GM21360 (cell line): Measurements from ENCODE around the gene TBATA.

Experiments used
- ATAC-seq: cut with Tn5 transposase; IDR thresholded peaks from one replicate; pipeline ENCODE4 v1.9.1; 2021; ENCODE audit warnings: mild to moderate bottlenecking, moderate library complexity; ENCODE audit not compliant: unreplicated experiment

The TBATA gene

GRCh38 chr10:70763567-70763966 lies 21.6 kb downstream of the TBATA start:
- ATAC-seq = no peak

GRCh38 chr10:70762441-70763175 lies 22.6 kb downstream of the TBATA start:
- ATAC-seq = no peak

DNA sequence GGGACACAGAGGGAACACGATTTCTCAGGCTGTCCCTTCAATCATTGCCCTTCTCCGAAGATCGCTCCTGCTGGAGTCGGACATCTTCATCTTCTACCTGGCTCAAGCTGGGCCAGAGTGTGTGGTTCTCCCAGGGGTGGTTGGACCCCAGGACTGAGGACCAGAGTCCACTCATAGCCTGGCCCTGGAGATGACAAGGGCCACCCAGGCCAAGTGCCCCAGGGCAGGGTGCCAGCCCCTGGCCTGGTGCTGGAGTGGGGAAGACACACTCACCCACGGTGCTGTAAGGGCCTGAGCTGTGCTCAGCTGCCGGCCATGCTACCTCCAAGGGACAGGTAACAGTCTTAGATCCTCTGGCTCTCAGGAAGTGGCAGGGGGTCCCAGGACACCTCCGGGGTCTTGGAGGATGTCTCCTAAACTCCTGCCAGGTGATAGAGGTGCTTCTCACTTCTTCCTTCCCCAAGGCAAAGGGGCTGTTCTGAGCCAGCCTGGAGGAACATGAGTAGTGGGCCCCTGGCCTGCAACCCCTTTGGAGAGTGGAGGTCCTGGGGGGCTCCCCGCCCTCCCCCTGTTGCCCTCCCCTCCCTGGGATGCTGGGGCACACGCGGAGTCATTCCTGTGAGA lies 23.3 kb downstream of the TBATA start:
- ATAC-seq = no peak

- ATAC-seq = no peak
Observed at GRCh38 chr10:70761031-70761601, 24.1 kb downstream of the TBATA start.

- no peak for ATAC-seq
Observed at GRCh38 chr10:70760271-70760787, 24.8 kb downstream of the TBATA start.

- no peak for ATAC-seq
Observed at GRCh38 chr10:70759781-70760180, 25.4 kb downstream of the TBATA start.

DNA sequence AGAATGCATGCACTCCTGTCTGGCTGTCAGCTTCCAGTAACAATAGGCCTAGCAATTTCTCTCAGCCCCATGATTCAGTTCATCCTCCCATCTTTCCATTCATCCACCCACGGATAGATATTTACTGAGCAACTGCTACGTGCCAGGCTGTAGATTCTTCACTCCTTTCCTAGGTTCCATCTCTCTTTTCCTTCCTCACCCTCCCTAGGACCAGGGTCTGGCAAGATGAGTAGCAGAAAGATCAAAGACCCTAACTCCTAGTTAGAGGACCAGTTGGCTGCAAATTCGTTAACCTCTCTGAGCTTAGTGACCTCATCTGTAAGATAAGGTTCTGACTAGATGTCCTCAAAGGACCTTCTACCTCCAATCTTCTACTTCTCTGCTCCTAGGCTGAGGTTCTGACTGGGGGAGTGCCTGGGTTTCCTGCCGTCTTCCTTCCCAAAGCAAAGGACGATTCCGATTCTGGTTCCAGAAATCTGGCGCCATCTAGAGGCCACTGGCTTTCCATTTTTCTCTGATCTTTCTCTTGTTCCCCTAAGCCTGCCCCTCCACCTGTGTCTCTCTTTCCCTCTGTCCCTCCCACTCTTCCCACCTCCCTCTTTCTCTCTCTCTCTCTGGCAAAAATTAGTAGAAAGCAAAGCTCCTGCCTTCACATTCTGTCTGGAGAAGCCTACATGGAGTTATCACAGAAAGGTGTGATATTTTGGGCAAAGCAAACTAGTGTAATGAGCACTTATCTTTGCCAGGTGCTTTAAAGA lies 26.2 kb downstream of the TBATA start:
- ATAC-seq = no peak

GRCh38 chr10:70757856-70758255 lies 27.3 kb downstream of the TBATA start:
- no peak for ATAC-seq

DNA sequence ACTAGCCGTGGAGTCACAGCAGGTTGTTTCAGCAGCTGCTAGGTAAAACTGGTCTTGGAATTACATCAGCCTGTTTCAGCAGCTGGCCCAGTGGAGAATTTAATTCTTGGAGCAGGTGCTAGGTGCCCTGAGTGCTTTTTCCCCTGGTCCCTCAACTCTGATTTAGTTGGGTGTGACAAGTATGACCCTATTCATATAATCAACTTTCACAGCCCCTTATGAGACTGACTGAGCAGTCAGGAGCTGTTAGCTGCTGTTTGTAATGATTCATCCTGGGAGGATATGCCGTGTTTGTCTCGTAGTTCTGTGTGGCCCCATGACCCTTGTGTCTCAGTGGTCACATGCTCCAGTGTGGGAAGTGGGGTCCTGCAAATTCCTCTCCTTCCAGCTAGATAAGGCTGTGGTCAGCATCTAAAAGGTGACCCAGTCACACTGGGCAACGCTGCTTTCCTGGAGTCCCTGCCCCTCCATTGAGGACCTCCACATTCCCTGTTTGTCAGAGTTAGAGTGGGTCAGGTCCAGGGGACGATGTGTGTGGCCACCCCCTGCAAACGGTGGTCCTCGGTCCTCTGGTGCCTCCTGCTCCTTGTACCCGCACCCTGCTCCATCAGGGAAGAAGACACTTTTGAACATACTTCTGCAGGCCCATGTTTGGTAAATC lies 28.3 kb downstream of the TBATA start:
- no peak for ATAC-seq

DNA sequence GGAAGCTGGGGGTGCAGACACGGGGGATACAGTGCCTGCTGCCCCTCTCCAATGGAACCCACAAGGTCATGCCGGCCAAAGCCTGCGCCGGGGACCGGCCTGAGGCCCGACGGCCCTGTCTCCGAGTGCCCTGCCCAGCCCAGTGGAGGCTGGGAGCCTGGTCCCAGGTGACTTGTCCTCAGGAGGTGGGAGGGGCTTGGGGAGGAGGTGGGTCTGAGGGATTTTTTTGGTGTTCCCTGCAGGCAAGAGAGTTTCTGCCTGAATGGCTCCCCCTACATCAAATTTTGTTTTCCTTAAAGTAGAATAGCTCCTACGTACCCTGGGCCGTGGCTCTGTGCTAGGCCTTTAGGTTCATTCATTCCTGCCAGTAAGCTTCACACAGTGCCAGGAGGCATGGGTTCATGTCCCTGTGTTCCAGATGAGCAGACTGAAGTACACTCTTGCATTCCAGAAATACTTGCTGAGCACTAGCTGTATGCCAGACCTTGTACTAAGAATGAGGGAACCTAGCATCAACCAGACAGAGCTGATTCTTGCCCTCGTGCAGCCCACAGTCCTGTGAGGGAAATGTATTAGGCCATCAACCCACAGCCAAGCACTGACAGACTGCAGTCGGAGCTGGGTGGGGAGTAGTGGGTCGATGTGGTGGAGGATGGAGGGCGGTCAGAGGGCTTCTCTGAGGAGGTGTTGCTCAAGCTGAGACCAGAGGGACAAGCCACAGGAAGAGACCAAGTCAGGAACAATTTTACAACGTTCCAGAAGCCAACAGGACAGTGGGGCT lies 31.1 kb downstream of the TBATA start:
- no peak for ATAC-seq

DNA sequence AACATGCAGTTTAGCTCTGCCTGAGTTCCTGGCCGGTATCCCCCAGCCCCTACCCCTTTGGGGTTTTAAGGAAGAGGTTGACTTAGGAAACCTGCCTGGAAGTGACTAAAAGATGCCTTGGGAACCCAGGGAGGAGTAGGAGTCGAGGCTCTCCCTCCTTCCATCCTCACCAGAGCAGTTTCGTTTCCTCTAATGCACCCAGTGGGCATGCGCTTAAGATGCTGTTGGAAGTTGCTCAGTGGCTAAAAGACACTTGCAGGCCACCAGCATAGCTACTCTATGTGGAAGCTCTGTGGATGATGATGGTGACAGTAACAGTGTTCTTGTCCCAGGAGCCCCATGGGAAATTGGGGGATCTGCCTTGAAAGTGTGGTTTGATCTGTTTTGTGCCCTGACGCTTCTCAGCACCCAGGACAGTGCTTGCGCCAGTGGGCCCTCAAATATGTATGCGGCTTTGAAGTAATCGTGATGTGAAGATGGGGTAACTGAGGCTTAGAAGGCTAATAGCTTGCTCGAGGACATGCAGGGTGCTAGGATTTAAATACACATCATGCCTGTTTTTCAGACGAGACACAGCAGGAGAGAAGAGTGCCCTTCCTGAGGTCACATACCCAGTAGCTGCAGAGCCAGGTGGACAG lies 32.0 kb downstream of the TBATA start:
- ATAC-seq = no peak

DNA sequence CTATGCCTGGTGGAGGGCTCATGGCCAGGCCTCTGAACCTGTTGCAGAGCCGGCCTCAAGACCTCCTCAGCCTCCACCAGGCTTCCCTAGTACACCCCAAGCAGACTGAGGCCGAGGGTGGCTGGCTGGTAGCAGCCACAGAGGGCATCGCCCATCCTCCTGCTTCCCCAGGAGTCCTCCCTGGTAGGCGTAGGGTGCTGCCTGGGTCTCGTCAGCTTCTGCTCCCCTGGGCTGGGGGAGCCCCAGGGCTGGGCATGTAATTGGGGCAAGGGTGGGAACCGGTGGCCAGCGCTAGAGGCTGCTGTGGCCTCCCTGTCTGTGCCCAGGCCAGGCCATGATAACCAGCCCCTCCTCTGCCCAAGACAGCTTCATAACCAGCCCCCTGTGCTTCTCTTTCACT lies 32.6 kb downstream of the TBATA start:
- no peak for ATAC-seq

DNA sequence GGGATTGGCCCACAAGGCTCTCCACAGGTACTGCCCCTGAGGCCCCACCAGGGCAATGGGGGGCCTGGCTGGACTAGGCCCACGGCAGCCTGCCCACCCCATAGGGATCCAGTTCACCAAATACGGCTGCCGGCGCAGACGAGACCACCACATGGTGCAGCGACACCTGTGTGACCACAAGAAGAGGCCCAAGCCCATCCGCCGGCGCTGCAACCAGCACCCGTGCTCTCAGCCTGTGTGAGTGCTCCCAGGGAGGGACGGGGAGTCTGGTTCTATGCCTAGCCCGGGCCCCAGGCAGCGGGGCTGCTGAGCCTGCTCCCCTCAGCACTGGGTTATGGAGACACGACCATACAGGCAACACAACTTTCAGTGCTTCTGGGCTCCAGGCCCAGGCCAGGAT lies 33.2 kb downstream of the TBATA start:
- ATAC-seq = no peak

GRCh38 chr10:70751356-70751755 lies 33.8 kb downstream of the TBATA start:
- ATAC-seq = no peak

- ATAC-seq = no peak
Observed at GRCh38 chr10:70750156-70750703, 34.9 kb downstream of the TBATA start.

DNA sequence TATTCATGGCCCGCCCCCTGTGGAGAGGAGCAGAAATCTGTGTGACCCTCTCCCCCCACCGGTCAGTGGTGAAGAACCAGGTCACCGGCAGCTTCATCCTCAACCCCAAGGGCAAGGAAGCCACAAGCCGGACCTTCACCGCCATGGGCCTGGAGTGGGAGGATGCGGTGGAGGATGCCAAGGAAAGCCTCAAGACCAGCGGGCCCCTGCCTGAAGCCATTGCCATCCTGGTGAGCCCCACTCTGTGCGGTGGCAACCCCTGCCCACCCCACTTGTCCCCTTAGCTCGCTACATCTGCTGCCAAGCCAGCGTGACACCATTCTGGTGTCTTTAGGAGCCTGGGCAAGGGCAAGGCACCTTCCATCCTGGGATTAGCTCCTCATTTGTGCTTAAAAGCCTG lies 35.4 kb downstream of the TBATA start:
- ATAC-seq = no peak

GRCh38 chr10:70748801-70749573 lies 36.2 kb downstream of the TBATA start:
- ATAC-seq = no peak

- ATAC-seq = no peak
Observed at GRCh38 chr10:70748305-70748704, 36.9 kb downstream of the TBATA start.
